GM12865 (cell line): ENCODE results near the gene FGD5.

Experiments used
- DNase-seq: peaks from one replicate; pipeline ENCODE4 v3.0.0; 2010; ENCODE audit warnings: low read depth
- H3K4me3 ChIP-seq: 2 replicates; pipeline ENCODE4 v1.5.1; 2011; ENCODE audit warnings: mild to moderate bottlenecking, low read depth, low read length, control low read depth
- CTCF ChIP-seq: IDR thresholded peaks from 2 replicates; pipeline ENCODE4 v1.5.1; 2011; ENCODE audit warnings: low read length, control low read depth, low read depth, inconsistent platforms; ENCODE audit not compliant: insufficient read depth; ENCODE audit errors: missing control alignments

FGD5 gene

GRCh38 chr3:14834807-14835466 lies 16.2 kb downstream of the FGD5 start:
- H3K4me3 ChIP-seq, result no peak overlapping the region
- no peak for TF ChIP-seq CTCF
- no peak for DNase-seq

- no peak for TF ChIP-seq CTCF
- H3K4me3 ChIP-seq, result no peak overlapping the region
- DNase-seq, result no peak
Observed at GRCh38 chr3:14836049-14836468, 17.3 kb downstream of the FGD5 start.

GRCh38 chr3:14837186-14837877 lies 18.6 kb downstream of the FGD5 start:
- no peak overlapping the region for H3K4me3 ChIP-seq
- TF ChIP-seq CTCF, result no peak
- no peak for DNase-seq

- DNase-seq, result no peak
- TF ChIP-seq CTCF, result no peak
- no peak overlapping the region for H3K4me3 ChIP-seq
Observed at GRCh38 chr3:14837878-14838258, 19.1 kb downstream of the FGD5 start.

- DNase-seq, result peak; percentile 35
- H3K4me3 ChIP-seq, result no peak overlapping the region
- no peak for TF ChIP-seq CTCF
Observed at GRCh38 chr3:14839236-14839635, 20.5 kb downstream of the FGD5 start.

- no peak overlapping the region for H3K4me3 ChIP-seq
- TF ChIP-seq CTCF, result no peak
- no peak for DNase-seq
Observed at GRCh38 chr3:14841836-14842235, 23.1 kb downstream of the FGD5 start.
